Calu3 (cell line): ENCODE measurements around the gene MOGAT3. TPM values are rescaled to one million over a fixed set of nuclear protein-coding genes. Genes with fewer than 3 reads are reported as not detected.

Source experiments
- BruUV-seq: library from RNA; stranded (reverse); fragments of 400-500 nt; replicated peaks from 2 replicates; lab custom pipeline; 2021; lab: Mats Ljungman, UMichigan
- CTCF ChIA-PET: fragments of 300-600 bp; sonication (Branson Sonifier 250); formaldehyde crosslinking; loops from one replicate; lab custom pipeline; 2022; ENCODE audit warnings: antibody characterized with exemption; lab: Charles Lee
- DNase-seq: peaks from one replicate; pipeline ENCODE4 v3.0.0; 2022
- H3K27ac Mint-ChIP-seq: one replicate; pipeline ENCODE4 v1.8.0; 2022; ENCODE audit warnings: mixed read lengths; ENCODE audit not compliant: unreplicated experiment
- H3K27me3 Mint-ChIP-seq: one replicate; pipeline ENCODE4 v1.8.0; 2022; ENCODE audit warnings: mixed read lengths; ENCODE audit not compliant: unreplicated experiment
- H3K36me3 Mint-ChIP-seq: one replicate; pipeline ENCODE4 v1.8.0; 2022; ENCODE audit warnings: mild to moderate bottlenecking, moderate library complexity, mixed read lengths; ENCODE audit not compliant: insufficient read depth, unreplicated experiment
- H3K4me1 Mint-ChIP-seq: one replicate; pipeline ENCODE4 v1.8.0; 2022; ENCODE audit warnings: mild to moderate bottlenecking, low read depth, mixed read lengths; ENCODE audit not compliant: unreplicated experiment
- H3K4me3 Mint-ChIP-seq: one replicate; pipeline ENCODE4 v1.8.0; 2022; ENCODE audit warnings: mild to moderate bottlenecking, low read depth, moderate library complexity, mixed read lengths; ENCODE audit not compliant: unreplicated experiment
- H3K9me3 Mint-ChIP-seq: one replicate; pipeline ENCODE4 v1.8.0; 2022; ENCODE audit warnings: low read depth, mixed read lengths; ENCODE audit not compliant: unreplicated experiment
- intact Hi-C: fragments of 100-400 bp; cut with micrococcal nuclease; formaldehyde crosslinking; loops from one replicate; pipeline ENCODE4 v1.10.0; 2022; ENCODE audit not compliant: unreplicated experiment
- total RNA-seq: library from RNA; stranded (reverse); gene quantifications from 2 replicates; pipeline ENCODE4 v1.2.3, GENCODE V29; 2022
- TF ChIP-seq, protein P1 (sequence below): fragments of 200-600 bp; IDR thresholded peaks from one replicate; pipeline ENCODE4 v1.8.0; 2022; ENCODE audit warnings: antibody characterized with exemption; ENCODE audit not compliant: unreplicated experiment

Gene MOGAT3
- total RNA-seq, 1 experiment from 2014 or later: not detected

DNA sequence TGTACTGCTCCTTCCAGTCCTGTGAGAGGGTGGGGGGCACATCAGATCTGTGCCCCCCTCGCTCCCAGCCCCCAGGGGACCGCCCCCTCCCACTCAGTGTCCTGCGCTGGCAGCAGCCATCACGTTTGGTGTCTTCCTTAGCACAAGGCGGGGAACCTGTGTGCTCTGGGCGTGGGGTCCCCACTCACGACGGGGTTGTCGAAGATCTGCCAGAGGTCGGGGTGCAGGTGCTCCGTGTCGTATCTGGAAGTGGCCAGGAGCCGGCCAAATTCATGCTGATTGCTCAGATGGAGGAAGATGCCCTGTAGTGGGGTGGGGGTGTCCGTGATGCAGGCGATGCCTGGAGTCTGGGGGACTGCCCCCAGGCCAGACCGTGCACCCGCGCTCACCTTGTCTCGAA is 9.3 kb upstream of the MOGAT3 start:
- BruUV-seq: no TSS peak
- Mint-ChIP-seq H3K9me3 (no peaks in the 10 kb centered on the region), H3K27me3 (no peaks in the 10 kb centered on the region), H3K36me3 (peaks cover 30% of the 10 kb centered on the region), H3K4me3 (no peak overlapping the region), H3K27ac (no peak overlapping the region), H3K4me1 (no peaks in the 10 kb centered on the region)
- intact Hi-C loops: no loop called here
- TF ChIP-seq, protein P1, sequence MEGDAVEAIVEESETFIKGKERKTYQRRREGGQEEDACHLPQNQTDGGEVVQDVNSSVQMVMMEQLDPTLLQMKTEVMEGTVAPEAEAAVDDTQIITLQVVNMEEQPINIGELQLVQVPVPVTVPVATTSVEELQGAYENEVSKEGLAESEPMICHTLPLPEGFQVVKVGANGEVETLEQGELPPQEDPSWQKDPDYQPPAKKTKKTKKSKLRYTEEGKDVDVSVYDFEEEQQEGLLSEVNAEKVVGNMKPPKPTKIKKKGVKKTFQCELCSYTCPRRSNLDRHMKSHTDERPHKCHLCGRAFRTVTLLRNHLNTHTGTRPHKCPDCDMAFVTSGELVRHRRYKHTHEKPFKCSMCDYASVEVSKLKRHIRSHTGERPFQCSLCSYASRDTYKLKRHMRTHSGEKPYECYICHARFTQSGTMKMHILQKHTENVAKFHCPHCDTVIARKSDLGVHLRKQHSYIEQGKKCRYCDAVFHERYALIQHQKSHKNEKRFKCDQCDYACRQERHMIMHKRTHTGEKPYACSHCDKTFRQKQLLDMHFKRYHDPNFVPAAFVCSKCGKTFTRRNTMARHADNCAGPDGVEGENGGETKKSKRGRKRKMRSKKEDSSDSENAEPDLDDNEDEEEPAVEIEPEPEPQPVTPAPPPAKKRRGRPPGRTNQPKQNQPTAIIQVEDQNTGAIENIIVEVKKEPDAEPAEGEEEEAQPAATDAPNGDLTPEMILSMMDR: no peak
- DNase-seq: no peak
- CTCF ChIA-PET: no interaction called here

DNA sequence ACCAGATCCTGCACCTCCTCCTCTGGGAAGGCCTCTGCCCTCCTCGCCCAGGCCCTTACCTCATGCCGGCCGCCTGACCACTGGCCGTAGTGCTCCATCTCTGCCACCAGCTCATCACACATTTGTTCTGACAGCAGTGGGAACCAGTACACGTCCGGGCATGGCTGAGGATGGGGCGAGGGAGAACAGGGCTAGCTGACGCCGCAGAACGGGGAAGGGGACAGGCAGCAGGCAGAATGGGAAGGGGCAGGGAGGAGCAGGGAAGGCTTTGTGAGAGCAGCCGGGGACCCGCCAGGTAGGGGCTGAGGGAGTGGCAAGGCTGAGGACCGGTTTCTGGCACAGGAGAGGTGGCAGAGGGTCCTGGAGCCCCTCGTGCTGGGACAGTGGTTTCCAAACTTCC is 8.0 kb upstream of the MOGAT3 start:
- TF ChIP-seq, protein P1: no peak
- no TSS peak for BruUV-seq
- CTCF ChIA-PET: interaction anchor here (0.6 kb wide), 1 partner anchor 484 kb away, joined by 8 read pairs; no protein-coding TSS in a partner anchor
- no peaks in the 10 kb centered on the region for H3K4me1 Mint-ChIP-seq
- peaks cover 6% of the 10 kb centered on the region for H3K27me3 Mint-ChIP-seq
- intact Hi-C loops: no loop called here
- no peak overlapping the region for H3K27ac Mint-ChIP-seq
- H3K4me3 Mint-ChIP-seq: no peak overlapping the region
- peaks cover 30% of the 10 kb centered on the region for H3K36me3 Mint-ChIP-seq
- H3K9me3 Mint-ChIP-seq: no peaks in the 10 kb centered on the region
- DNase-seq: no peak

DNA sequence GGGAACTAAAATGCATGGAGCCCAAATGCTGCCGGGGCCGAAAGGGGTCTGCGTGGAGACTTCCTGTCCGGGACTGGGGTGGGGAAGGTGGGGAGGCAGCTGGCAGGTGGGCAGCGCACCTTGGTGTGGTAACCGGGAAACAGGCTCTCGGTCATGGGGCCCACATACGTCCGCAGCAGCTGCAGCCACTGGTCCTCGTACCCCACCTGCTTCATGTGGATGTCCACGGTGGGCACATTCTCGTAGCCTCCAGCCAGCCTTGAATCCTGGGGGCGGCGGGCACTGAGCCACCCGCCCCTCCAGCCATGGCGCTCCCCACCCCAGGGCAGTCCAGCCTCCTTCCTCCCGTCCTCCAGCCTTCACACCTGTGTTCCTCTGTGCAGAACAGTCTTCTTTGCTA is 6.6 kb upstream of the MOGAT3 start:
- H3K36me3 Mint-ChIP-seq: peaks cover 30% of the 10 kb centered on the region
- no TSS peak for BruUV-seq
- DNase-seq: no peak
- peaks cover 19% of the 10 kb centered on the region for H3K27me3 Mint-ChIP-seq
- no peak overlapping the region for H3K27ac Mint-ChIP-seq
- intact Hi-C loops: no loop called here
- H3K9me3 Mint-ChIP-seq: no peaks in the 10 kb centered on the region
- TF ChIP-seq, protein P1: no peak
- H3K4me3 Mint-ChIP-seq: no peak overlapping the region
- CTCF ChIA-PET: no interaction called here
- no peaks in the 10 kb centered on the region for H3K4me1 Mint-ChIP-seq

DNA sequence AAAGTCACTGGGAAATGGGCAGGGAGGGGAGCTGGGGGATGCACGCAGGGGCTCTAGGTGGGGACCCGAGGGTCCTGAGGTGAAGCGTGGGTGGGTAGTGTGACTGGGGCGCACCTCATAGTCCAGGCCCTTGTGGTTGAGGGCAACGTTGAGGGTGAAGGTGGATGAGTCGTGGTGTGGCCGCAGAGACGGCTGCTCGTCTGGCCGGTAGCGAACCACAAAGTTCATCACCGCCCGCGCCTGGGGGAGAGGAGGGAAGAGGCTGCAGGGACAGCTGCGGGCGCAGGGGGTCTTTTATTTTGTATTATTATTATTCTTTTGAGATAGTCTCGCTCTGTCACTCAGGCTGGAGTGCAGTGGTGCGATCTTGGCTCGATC is 5.8 kb upstream of the MOGAT3 start:
- intact Hi-C loops: no loop called here
- H3K4me3 Mint-ChIP-seq: no peak overlapping the region
- TF ChIP-seq, protein P1: no peak
- H3K27ac Mint-ChIP-seq: no peak overlapping the region
- no peaks in the 10 kb centered on the region for H3K9me3 Mint-ChIP-seq
- H3K4me1 Mint-ChIP-seq: no peaks in the 10 kb centered on the region
- peaks cover 30% of the 10 kb centered on the region for H3K36me3 Mint-ChIP-seq
- CTCF ChIA-PET: no interaction called here
- BruUV-seq: no TSS peak
- DNase-seq: no peak
- peaks cover 21% of the 10 kb centered on the region for H3K27me3 Mint-ChIP-seq
